IPS-18a (cell line): Measurements from ENCODE around the gene NRXN3.

Experiments used
- H3K27ac ChIP-seq: one replicate; pipeline ENCODE4 v1.5.1; 2013; ENCODE audit warnings: low read length
- H3K27me3 ChIP-seq: one replicate; pipeline ENCODE4 v1.6.1; 2013; ENCODE audit warnings: mild to moderate bottlenecking, low read length; ENCODE audit not compliant: control insufficient read depth, insufficient read depth
- H3K36me3 ChIP-seq: one replicate; pipeline ENCODE4 v1.6.1; 2013; ENCODE audit warnings: low read depth, low read length; ENCODE audit not compliant: control insufficient read depth
- H3K4me1 ChIP-seq: one replicate; pipeline ENCODE4 v1.6.1; 2013; ENCODE audit warnings: low read depth, low read length; ENCODE audit not compliant: control insufficient read depth
- H3K4me3 ChIP-seq: one replicate; pipeline ENCODE4 v1.5.1; 2013; ENCODE audit warnings: low read length
- H3K9ac ChIP-seq: one replicate; pipeline ENCODE4 v1.6.1; 2013; ENCODE audit warnings: mild to moderate bottlenecking, low read length, moderate library complexity
- H3K9me3 ChIP-seq: one replicate; pipeline ENCODE4 v1.6.1; 2013; ENCODE audit warnings: low read depth, low read length; ENCODE audit not compliant: control insufficient read depth

Gene NRXN3

DNA sequence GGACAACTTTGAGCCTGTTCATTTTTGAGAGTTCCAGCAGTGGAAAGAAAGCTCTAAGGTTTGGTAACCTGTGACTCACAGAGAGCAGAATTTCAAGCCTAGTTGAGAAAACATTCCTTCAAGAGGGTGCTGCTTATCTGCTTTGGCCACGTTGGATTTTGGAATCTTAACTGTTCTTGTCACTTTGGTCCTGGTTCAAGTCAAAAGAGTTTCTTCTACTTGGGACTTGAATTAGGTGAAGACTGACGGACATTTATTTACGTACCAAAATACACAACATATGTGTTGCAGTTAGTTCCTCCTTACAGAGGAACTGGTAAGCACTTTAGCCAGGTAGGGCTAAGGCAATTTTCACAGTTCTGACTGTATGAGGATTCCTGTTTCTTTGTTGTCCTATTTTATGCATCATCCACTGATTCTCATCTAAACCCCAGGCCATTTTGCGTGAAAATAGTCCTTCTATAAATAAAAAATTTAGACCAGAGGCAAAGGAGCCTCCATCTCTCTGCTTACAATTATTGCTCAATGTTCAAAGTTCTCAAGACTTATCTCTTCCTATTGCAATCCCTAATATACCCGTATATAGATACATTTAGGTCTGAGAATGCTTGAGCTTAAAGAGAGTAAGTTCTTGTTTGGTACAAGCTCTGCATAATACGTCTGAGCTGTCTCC lies 1460.3 kb downstream of the NRXN3 start:
- Histone ChIP-seq H3K36me3 (no peaks in the 10 kb centered on the region), H3K27me3 (no peaks in the 10 kb centered on the region), H3K9me3 (no peaks in the 10 kb centered on the region), H3K4me1 (no peaks in the 10 kb centered on the region), H3K9ac (no peak overlapping the region), H3K4me3 (no peak overlapping the region), H3K27ac (no peak overlapping the region)

DNA sequence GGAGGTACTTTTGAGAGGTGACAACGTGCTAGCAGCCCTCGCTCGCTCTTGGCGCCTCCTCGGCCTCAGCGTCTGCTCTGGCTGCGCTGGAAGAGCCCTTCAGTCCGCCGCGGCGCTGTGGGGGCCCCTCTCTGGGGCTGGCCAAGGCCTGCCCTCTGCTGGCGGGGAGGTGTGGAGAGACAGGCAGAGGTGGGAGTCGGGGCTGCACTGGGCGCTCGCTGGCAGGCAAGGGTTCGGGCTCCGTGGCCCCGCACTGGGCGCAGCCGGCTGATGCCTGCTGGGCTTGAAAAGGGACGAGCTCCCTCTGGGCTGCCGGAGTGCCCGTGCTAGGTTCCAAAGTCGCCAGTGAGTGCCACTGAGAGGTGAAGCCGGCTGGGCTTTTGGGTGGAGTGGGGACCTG lies 1461.1 kb downstream of the NRXN3 start:
- H3K9me3 ChIP-seq, result no peaks in the 10 kb centered on the region
- no peak overlapping the region for H3K4me3 ChIP-seq
- no peaks in the 10 kb centered on the region for H3K36me3 ChIP-seq
- no peaks in the 10 kb centered on the region for H3K27me3 ChIP-seq
- H3K27ac ChIP-seq, result no peak overlapping the region
- no peak overlapping the region for H3K9ac ChIP-seq
- no peaks in the 10 kb centered on the region for H3K4me1 ChIP-seq

DNA sequence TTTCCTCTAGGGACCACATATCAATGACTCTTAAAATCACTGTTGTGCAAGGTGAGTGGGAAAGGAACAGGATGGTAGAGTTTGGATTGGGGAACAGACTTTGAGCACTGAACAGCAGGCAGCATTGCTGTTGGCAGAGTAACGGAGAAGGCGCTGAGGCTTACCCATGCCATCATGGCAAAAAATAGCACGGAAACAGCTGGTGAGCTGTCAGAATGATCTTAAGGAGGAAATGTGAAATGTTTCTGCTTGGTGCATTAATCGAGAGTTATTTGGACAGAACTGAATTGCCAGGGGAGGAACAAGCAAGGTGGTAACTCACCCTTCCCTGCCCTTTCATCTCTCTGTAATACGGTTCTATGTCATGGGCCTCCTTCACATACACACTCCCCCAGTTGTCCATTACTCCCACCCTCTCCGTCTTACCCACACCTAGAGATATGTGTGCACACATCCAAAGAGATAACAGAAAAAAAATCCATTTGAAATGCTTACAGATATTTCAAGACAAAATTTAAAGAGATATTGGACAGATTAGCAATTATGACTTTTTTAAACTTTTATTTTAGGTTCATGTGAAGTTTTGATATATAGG lies 1468.6 kb downstream of the NRXN3 start:
- H3K27ac ChIP-seq, result no peak overlapping the region
- no peak overlapping the region for H3K4me3 ChIP-seq
- H3K36me3 ChIP-seq, result no peaks in the 10 kb centered on the region

DNA sequence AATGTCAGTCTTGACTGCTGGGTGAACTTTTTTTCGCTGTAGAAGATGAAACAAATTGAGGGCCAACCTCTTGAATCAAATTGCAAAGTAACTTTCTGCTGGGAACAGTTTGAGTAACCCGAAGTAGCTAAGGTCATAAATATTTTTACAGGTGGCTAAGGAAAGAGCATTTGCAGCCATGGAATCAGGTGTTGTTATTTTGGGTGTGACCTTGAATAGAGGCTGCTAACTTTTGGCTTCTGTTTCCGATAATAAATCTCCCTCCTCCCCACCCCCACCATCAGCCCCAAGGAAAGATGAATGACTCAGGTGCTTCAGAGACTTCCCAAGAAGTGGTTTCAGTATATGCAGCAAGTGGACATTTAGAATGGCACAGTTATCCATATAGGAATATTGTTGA lies 1469.4 kb downstream of the NRXN3 start:
- Histone ChIP-seq H3K4me1 (no peaks in the 10 kb centered on the region), H3K27ac (no peak overlapping the region), H3K4me3 (no peak overlapping the region), H3K9me3 (no peaks in the 10 kb centered on the region), H3K9ac (no peak overlapping the region), H3K27me3 (no peaks in the 10 kb centered on the region), H3K36me3 (no peaks in the 10 kb centered on the region)

More for the DNA sequence above, 1468.6 kb downstream of the NRXN3 start:
- H3K9ac ChIP-seq, result no peak overlapping the region
- H3K27me3 ChIP-seq, result no peaks in the 10 kb centered on the region
- H3K4me1 ChIP-seq, result no peaks in the 10 kb centered on the region
- H3K9me3 ChIP-seq, result no peaks in the 10 kb centered on the region

DNA sequence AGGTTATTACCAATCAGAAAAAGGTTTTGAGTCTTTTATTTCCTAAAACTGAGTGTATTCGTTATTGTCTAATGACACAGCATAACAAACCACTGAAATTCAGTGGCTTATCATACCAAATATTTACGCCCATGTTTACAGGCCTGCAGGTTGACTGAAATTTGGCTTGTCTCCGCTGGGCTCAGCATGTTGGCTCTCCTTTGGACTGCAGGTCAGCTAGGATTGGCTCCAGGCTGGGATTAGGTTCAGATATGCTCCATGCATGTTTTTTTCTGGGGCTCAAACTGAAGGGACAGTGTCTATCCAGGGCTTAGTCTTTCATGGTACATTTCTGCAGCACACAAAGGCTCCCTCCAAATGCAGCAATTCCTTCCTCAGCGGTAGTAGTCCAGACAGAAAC lies 1471.2 kb downstream of the NRXN3 start:
- Histone ChIP-seq H3K9ac (no peak overlapping the region), H3K27me3 (no peaks in the 10 kb centered on the region), H3K27ac (no peak overlapping the region), H3K36me3 (no peaks in the 10 kb centered on the region), H3K9me3 (no peaks in the 10 kb centered on the region), H3K4me1 (no peaks in the 10 kb centered on the region), H3K4me3 (no peak overlapping the region)

DNA sequence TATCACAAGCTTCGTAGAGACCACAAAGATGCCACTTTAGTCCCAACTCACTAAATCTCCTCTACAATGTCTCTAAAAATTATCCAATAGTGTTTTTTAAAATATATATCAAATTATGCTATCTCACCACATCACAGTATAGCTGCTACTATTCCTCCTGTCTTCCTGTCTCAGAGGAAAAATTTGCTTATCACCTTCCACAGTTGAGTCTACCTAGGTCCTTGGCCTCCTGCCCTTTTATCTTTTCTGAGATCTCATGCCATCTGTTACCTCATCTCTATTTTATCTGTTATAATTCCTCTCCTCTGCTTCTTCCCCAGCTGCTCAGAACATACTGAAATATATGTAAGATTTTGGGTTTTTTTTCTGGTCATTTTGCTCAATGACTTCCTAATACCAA lies 1473.0 kb downstream of the NRXN3 start:
- Histone ChIP-seq H3K36me3 (no peaks in the 10 kb centered on the region), H3K27me3 (no peaks in the 10 kb centered on the region), H3K9ac (no peak overlapping the region), H3K4me3 (no peak overlapping the region), H3K9me3 (no peaks in the 10 kb centered on the region), H3K4me1 (no peaks in the 10 kb centered on the region), H3K27ac (no peak overlapping the region)

DNA sequence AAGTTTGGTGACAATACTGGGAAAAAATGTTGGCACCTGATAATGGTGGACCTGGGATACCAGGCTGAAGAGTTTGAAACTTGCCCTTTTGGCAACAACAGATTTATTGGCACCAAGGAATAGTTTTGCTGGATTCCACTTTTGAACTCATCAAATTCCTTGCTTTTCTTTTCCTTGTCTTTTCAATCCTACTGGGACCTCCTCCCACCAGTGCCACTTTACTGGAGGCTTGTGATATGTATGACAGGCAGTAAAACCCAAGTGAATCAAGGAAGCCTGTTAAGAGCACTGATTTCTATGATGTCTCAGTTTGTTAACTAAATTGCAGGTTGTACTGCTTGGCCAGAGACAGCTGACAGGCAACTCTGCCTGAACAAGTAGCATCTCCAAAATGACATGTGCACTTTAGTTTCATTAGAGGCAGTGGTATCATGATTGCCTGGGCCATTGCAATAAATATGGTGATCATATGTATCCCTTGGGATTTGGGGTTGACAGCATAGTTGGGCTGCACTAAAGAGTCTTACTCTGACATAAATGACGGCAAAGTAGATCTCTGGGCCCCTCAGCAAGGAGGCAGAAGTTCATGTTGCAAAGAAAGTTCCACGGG lies 1475.7 kb downstream of the NRXN3 start:
- Histone ChIP-seq H3K27me3 (no peaks in the 10 kb centered on the region), H3K4me1 (no peaks in the 10 kb centered on the region), H3K4me3 (no peak overlapping the region), H3K9ac (no peak overlapping the region), H3K27ac (no peak overlapping the region), H3K9me3 (no peaks in the 10 kb centered on the region), H3K36me3 (no peaks in the 10 kb centered on the region)

DNA sequence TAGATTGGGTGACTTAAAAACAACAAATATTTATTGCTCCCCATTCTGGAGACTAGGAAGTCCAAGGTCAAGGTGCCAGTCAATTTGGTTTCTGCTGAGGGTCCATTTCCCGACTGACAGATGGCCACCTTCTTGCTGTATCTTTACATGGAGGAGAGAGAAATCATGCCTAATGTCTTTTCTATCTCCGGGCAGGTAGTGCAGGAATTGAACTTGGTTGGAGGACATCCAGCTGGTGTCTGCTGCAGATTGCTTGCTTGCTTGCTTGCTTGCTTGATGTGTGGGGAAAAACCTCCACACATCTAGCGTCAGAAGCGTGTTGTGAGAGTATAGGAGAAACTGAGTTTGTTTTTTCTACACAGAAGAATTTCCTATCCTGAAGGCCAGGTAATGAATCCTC lies 1479.7 kb downstream of the NRXN3 start:
- Histone ChIP-seq H3K4me3 (no peak overlapping the region), H3K4me1 (no peaks in the 10 kb centered on the region), H3K9me3 (no peaks in the 10 kb centered on the region), H3K9ac (no peak overlapping the region), H3K27me3 (no peaks in the 10 kb centered on the region), H3K36me3 (no peaks in the 10 kb centered on the region), H3K27ac (no peak overlapping the region)

DNA sequence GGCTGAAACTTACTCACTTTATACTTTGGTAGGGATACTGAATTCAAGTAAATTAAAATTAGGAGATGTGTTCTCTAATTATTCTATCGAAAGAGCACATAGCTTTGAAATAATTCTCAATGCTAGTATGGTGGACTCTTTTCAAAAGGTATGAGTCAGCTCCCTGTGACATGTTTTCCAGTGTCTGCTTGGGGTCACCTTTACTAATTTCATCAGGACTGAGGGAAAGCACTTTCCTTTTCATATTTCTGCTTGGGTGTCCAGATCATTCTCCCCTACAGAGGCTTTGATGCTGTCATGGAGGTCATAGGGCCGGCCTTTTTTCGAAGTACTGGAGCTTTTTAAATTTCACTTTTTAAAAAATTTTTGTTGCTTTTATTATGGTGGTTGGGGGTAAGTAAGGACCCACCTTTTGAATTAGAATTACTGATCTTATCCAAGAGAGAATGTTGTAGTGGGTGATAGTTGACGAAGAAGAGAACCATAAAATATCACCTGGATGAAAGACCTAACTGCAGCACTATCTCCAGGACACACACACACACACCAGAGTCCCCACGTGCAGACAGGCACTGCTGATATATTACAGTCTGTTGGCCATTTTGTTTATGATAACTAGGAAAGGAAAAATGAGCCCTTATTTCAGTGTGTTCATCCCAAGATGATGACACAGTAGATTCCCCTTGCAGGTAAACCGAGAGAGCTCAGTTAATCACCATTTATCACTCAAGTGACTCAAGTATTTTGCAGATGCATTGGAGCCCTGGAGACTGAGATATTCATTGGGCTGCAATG lies 1482.5 kb downstream of the NRXN3 start:
- Histone ChIP-seq H3K27ac (no peak overlapping the region), H3K4me3 (no peak overlapping the region), H3K9me3 (no peaks in the 10 kb centered on the region), H3K36me3 (no peaks in the 10 kb centered on the region), H3K4me1 (no peaks in the 10 kb centered on the region), H3K27me3 (no peaks in the 10 kb centered on the region), H3K9ac (no peak overlapping the region)

DNA sequence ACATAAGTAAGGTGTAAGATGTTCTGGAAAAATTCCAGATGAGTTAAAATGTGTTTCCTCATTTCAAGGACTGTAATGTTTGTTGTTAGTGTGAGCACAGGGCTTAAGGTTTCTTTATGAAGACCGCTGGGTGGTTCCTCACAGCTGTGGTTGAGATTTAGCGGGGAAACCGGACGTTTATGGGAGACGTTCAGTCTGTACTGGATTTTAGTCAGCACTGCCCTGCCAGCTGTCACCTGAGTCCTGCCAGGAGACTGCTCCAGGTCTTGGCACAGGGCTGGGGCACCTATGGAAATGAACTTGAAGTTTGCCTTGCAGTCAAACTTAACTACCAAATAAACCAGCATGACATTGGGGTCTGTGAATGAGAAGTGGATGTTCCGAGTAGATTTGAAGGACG lies 1485.9 kb downstream of the NRXN3 start:
- no peak overlapping the region for H3K4me3 ChIP-seq
- H3K27me3 ChIP-seq, result no peaks in the 10 kb centered on the region
- no peaks in the 10 kb centered on the region for H3K4me1 ChIP-seq
- H3K27ac ChIP-seq, result no peak overlapping the region
- H3K9me3 ChIP-seq, result no peaks in the 10 kb centered on the region
- no peak overlapping the region for H3K9ac ChIP-seq
- no peaks in the 10 kb centered on the region for H3K36me3 ChIP-seq

DNA sequence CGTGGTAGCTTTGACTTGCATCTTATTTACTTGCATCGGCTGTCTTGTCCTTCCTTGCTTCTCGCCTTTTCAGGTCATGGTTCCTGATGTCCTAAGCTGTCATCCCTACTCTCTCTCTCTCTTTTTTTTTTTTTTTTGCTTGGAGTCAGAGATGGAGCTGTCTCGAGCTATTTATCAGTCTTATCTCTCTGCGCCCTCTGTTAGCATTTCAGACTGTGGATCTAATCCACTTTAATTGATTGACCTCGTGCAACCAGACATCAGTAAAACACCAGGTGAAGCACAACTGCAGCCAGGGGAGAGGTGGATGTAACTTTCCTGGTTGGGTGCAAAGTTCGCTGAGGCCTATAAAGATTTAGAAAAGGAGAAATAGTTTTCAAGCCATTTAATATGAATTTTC lies 1486.3 kb downstream of the NRXN3 start:
- Histone ChIP-seq H3K27me3 (no peaks in the 10 kb centered on the region), H3K36me3 (no peaks in the 10 kb centered on the region), H3K4me3 (no peak overlapping the region), H3K4me1 (no peaks in the 10 kb centered on the region), H3K9me3 (no peaks in the 10 kb centered on the region), H3K9ac (no peak overlapping the region), H3K27ac (no peak overlapping the region)
